ENCODE measurements around the gene PCA3.

Gene PCA3

DNA sequence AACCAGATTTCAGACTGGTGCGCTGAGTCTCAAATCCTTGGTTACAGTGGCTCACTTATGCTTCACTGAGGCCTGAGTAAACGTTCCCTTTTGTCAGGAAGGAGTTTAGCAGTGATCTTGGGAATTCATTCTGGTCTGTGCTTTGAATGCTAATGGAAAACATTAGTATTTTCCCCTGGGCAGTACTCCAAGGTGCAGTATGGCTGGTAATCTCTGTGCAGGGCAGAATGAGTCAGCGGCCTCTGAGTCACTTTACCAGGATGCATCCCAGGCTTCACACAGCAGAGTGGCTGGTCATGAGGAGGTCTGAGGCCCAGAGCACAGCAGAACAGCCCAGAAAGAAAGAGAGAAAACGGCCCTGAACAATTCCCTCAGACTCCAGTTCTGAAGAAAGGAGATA lies 54.0 kb downstream of the PCA3 start:
- POLR2A ChIA-PET (ENCODE audit: low non-redundant PET), result no interaction called here
- peak; percentile 90 for DNase-seq (ENCODE audit: low spot score)
- TF ChIP-seq, protein P1, sequence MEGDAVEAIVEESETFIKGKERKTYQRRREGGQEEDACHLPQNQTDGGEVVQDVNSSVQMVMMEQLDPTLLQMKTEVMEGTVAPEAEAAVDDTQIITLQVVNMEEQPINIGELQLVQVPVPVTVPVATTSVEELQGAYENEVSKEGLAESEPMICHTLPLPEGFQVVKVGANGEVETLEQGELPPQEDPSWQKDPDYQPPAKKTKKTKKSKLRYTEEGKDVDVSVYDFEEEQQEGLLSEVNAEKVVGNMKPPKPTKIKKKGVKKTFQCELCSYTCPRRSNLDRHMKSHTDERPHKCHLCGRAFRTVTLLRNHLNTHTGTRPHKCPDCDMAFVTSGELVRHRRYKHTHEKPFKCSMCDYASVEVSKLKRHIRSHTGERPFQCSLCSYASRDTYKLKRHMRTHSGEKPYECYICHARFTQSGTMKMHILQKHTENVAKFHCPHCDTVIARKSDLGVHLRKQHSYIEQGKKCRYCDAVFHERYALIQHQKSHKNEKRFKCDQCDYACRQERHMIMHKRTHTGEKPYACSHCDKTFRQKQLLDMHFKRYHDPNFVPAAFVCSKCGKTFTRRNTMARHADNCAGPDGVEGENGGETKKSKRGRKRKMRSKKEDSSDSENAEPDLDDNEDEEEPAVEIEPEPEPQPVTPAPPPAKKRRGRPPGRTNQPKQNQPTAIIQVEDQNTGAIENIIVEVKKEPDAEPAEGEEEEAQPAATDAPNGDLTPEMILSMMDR (conservative IDR thresholded peaks at IDR 0.05; ENCODE audit: low read depth), result no peak
- CTCF ChIA-PET, result interaction anchor here (0.6 kb wide), 1 partner anchor 593 kb away, joined by 3 read pairs; no protein-coding TSS in a partner anchor
- peak overlapping the region; percentile 72 for H3K27ac ChIP-seq

DNA sequence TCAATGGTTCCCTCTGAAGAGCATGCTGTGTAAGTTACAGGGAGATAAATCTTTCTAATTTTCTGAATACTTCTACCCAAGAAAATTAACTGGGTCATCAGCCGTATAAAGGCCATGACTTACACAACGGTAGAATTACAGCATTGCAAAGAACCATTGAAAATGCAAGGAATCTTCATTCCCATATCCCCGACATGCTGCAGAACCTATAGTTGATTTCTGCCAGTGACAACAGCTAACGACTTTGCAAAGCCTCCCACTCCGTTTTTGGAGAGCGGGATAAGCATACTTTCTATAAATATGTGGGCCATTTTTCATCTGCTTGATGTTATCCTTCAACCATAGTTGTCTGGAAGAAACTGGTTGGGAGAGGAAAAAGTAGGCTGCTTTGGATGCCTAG lies 56.2 kb downstream of the PCA3 start:
- TF ChIP-seq, protein P1 (conservative IDR thresholded peaks at IDR 0.05; ENCODE audit: low read depth), result no peak
- ChIA-PET CTCF (interaction anchor here (0.6 kb wide), 1 partner anchor 21 kb away, joined by 4 read pairs; no protein-coding TSS in a partner anchor), POLR2A (ENCODE audit: low non-redundant PET) (no interaction called here)
- DNase-seq (ENCODE audit: low spot score), result no peak
- no peak overlapping the region for H3K27ac ChIP-seq

DNA sequence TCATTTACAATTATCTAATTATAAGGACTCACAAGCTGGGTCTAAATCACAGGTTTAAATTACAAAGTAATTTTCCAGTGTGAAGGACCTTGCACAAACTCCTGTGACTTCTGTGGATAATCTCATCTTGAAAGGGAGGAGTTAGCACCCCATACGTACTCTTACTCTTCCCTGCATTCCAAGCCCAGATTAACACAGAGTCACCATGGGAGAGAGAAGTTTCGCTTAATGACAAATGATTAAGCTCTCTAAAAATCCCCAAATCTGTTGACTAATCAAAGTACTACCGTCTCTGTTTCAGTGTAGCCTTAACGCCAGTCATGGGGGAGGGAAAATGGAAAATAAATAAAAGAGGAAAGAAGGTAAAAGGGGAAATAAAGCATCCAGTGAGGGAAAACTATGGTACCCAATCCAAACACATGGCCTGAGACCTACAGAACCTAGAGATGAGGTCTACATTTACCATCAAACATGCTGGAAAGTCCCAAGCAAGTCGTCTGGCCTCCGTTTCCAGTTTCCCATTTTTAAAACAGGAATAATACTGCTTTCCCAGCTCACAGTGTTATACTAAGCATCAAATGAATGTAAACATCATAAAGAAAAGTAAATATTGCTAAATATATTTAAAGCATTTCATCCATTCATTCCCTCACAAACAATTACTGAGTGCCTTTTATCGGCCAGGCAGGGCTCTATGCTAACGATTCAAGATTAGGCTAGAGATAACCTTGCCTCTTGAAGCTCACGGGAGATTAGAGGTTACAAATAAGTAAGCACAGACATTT lies 63.2 kb downstream of the PCA3 start:
- DNase-seq (ENCODE audit: low spot score), result no peak
- ChIA-PET POLR2A (ENCODE audit: low non-redundant PET) (no interaction called here), CTCF (interaction anchor here (0.6 kb wide), 1 partner anchor 84 kb away, joined by 3 read pairs; no protein-coding TSS in a partner anchor)

DNA sequence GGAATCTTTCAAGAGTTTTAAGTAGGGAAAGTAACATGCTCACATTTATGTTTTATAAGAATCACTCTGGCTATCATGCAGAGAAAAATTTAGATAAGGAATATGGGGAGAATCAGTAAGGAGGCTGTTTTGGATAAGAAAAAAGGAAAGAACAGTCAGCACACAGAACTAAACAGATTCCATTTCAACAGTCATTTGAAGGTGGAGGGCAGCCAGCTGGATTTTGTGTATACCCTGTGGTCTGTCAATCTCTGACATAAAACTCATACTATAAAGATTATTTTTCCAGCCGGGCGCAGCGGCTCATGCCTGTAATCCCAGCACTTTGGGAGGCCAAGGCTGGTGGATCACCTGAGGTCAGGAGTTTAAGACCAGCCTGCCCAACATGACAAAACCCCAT lies 64.2 kb downstream of the PCA3 start:
- H3K27ac ChIP-seq, result no peak overlapping the region
- ChIA-PET CTCF (interaction anchor here (0.8 kb wide), 1 partner anchor 18 kb away, joined by 5 read pairs; no protein-coding TSS in a partner anchor), POLR2A (ENCODE audit: low non-redundant PET) (no interaction called here)
- TF ChIP-seq, protein P1 (conservative IDR thresholded peaks at IDR 0.05; ENCODE audit: low read depth), result no peak
- DNase-seq (ENCODE audit: low spot score), result no peak

More for the DNA sequence above, 63.2 kb downstream of the PCA3 start:
- H3K27ac ChIP-seq, result no peak overlapping the region
- TF ChIP-seq, protein P1 (conservative IDR thresholded peaks at IDR 0.05; ENCODE audit: low read depth), result no peak

DNA sequence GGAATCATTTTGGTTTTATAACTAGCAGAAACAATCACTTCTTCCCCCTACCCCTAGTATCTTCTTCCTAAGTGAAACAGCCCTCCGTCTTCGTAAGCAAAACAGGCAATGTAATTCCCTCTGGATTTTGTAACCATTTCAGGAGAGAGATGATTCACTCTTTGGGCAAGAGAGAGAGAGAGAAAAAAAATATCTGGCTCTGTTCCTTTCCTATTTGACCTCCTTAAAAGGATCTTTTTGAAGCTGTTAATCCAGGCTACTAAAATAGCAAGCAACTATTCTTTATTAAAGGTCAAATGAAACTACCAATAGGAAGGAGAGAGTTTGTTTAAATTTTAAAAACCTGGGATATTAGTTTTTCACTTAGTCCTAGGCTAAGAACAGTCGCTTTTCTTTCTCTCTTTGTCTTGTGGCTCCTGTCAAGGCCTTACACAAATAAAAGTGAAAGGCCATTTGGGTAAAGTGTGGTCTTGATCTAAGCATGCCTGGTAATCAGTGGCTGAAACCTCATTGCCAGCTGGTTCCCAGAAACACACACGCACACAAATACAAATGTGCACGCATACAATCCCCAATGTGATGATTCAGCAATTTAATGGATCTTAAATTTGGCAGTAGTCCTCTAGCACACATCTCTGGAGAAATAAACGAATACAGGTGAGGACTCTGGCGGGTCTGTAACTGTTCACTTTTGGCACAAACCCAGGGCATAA lies 71.5 kb downstream of the PCA3 start:
- POLR2A ChIA-PET (ENCODE audit: low non-redundant PET), result no interaction called here
- peak; percentile 36 for DNase-seq (ENCODE audit: low spot score)
- H3K27ac ChIP-seq, result no peak overlapping the region
- TF ChIP-seq, protein P1 (conservative IDR thresholded peaks at IDR 0.05; ENCODE audit: low read depth), result no peak
- CTCF ChIA-PET, result no interaction called here

Data from RWPE1 (cell line).